GM12878 (cell line): Measurements from ENCODE around the gene MSI2. TPM values are rescaled to one million over a fixed set of nuclear protein-coding genes. Genes with fewer than 3 reads are reported as not detected.

Experiments
- CEBPB ChIP-seq, 2 experiments: fragments of 150-350 bp in 1 of 2; IDR thresholded peaks; 2 replicates each; pipeline ENCODE4 v1.6.1; 2012 to 2014; ENCODE audit warnings: low read depth in 2 of 2, low read length in 2 of 2, borderline replicate concordance in 1 of 2, inconsistent platforms in 1 of 2
- GATAD2B ChIP-seq: fragments of 450-650 bp; conservative IDR thresholded peaks from 2 replicates; pipeline ENCODE4 v1.6.1; 2017; ENCODE audit warnings: low read depth, mild to moderate bottlenecking, moderate library complexity
- MYB ChIP-seq: fragments of 150-350 bp; IDR thresholded peaks from 2 replicates; pipeline ENCODE4 v1.6.1; 2014; ENCODE audit warnings: mild to moderate bottlenecking, low read depth, low read length, borderline replicate concordance
- NFXL1 ChIP-seq: fragments of 450-650 bp; IDR thresholded peaks from 2 replicates; pipeline ENCODE4 v1.6.1; 2017; ENCODE audit warnings: antibody characterized with exemption, mild to moderate bottlenecking, borderline replicate concordance
- TBL1XR1 ChIP-seq: IDR thresholded peaks from 2 replicates; pipeline ENCODE4 v1.6.1; 2012; ENCODE audit warnings: low read depth, low read length, improper control_type of control experiment
- TCF12 ChIP-seq: IDR thresholded peaks from 2 replicates; pipeline ENCODE4 v1.6.1; 2011; ENCODE audit warnings: low read depth, mild to moderate bottlenecking, low read length
- ZNF24 ChIP-seq: fragments of 450-650 bp; IDR thresholded peaks from 2 replicates; pipeline ENCODE4 v1.6.1; 2017; ENCODE audit warnings: antibody characterized with exemption, mild to moderate bottlenecking
- polyA plus RNA-seq, 11 experiments: library from polyadenylated mRNA; depleted of rRNA in 4 of 11; unstranded in 6 of 11; stranded (reverse) in 5 of 11; fragments of >200 nt; fragmentation: Nextera tagmentation in 4 of 11; fragmentation: Illumina TruSeq in 1 of 11; extraction: Ambion mirVana in 4 of 11; extraction: Trizol in 1 of 11; gene quantifications; 1 replicate in 1 of 11; 2 replicates in 10 of 11; pipeline versions ENCODE4 v1.2.1 to v1.2.3, GENCODE V29; 2011 to 2016; ENCODE audit warnings: inconsistent platforms in 2 of 11, missing spikeins in 2 of 11, low read depth in 1 of 11
- total RNA-seq, 4 experiments: library from RNA; depleted of rRNA in 3 of 4; stranded (reverse); fragments of >200 nt in 3 of 4; fragmentation: Illumina TruSeq in 1 of 4; extraction: Trizol in 1 of 4; gene quantifications; 2 replicates each; pipeline versions ENCODE4 v1.2.1 to v1.2.3, GENCODE V29; 2013 to 2021
- TF ChIP-seq, protein P1 (sequence below): fragments of 450-650 bp; IDR thresholded peaks from 2 replicates; pipeline ENCODE4 v1.6.1; 2017; ENCODE audit warnings: mild to moderate bottlenecking, moderate library complexity
- TF ChIP-seq, protein P2 (sequence below): fragments of 450-650 bp; IDR thresholded peaks from 2 replicates; pipeline ENCODE4 v1.6.1; 2018; ENCODE audit warnings: borderline replicate concordance, mild to moderate bottlenecking; ENCODE audit not compliant: partially characterized antibody
- TF ChIP-seq, protein P3 (sequence below): IDR thresholded peaks from 2 replicates; pipeline ENCODE4 v1.6.1; 2012; ENCODE audit warnings: improper control_type of control experiment, low read depth, low read length; ENCODE audit not compliant: insufficient replicate concordance

Gene MSI2
- total and polyA plus RNA-seq, 10 of the 15 experiments (the other 5 are each of a cell fraction or from before 2014, with no cell fraction given) = 6.1 to 76.1 (median 42.0) TPM

DNA sequence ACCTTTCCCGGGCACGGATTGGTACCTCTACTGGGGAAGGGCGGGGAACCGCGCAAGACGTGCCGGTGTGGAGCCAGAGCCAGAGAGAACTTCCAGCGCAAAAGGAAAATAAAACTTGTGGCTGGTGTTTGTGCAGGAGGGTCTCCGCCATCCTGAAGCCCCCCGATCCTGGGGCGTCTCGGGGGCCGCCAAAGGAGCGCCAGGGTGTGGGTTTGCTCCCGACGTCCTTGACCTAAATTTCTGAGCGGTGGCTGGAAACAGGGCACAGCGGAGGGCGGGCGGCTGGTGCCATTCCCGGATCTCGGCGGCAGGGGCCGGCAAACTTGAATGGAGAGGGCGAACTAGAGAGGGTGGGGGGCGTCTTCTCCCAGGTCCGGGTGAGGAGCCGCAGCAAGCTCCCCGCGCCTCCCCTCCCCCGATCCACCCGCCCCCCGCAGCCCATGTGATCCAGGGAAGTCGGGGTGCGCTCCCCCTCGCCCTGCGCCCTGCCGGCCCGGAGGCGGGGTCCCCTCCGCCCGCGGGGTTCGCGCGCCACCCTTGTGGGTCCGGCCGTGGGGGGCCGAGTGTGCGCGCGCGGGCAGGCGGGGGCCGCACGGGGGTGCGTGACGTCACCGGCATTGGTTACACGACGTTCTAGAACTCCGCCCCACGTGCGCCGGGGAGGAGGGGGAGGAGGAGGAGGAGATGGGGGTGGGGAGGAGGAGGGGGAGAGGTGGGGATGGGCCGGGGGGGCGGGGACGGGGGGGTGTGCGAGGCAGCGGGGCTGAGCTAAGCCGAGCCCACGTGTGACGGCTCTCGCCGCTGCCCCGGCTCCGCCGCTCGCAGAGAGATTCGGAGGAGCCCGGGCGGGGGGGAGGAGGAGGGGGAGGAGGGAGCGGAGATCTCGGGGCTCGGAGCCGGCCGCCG is at the start of gene MSI2 (continued):
- TF ChIP-seq, protein P1, sequence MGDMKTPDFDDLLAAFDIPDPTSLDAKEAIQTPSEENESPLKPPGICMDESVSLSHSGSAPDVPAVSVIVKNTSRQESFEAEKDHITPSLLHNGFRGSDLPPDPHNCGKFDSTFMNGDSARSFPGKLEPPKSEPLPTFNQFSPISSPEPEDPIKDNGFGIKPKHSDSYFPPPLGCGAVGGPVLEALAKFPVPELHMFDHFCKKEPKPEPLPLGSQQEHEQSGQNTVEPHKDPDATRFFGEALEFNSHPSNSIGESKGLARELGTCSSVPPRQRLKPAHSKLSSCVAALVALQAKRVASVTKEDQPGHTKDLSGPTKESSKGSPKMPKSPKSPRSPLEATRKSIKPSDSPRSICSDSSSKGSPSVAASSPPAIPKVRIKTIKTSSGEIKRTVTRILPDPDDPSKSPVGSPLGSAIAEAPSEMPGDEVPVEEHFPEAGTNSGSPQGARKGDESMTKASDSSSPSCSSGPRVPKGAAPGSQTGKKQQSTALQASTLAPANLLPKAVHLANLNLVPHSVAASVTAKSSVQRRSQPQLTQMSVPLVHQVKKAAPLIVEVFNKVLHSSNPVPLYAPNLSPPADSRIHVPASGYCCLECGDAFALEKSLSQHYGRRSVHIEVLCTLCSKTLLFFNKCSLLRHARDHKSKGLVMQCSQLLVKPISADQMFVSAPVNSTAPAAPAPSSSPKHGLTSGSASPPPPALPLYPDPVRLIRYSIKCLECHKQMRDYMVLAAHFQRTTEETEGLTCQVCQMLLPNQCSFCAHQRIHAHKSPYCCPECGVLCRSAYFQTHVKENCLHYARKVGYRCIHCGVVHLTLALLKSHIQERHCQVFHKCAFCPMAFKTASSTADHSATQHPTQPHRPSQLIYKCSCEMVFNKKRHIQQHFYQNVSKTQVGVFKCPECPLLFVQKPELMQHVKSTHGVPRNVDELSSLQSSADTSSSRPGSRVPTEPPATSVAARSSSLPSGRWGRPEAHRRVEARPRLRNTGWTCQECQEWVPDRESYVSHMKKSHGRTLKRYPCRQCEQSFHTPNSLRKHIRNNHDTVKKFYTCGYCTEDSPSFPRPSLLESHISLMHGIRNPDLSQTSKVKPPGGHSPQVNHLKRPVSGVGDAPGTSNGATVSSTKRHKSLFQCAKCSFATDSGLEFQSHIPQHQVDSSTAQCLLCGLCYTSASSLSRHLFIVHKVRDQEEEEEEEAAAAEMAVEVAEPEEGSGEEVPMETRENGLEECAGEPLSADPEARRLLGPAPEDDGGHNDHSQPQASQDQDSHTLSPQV = 0 out of 2 replicates have a peak, but pooled peaks have one; percentile 29
- TF ChIP-seq GATAD2B = 0 out of 2 replicates have a peak, but pooled peaks have one; percentile 54
- 0 out of 2 replicates have a peak, but pooled peaks have one; percentile 24 for TF ChIP-seq NFXL1
- TF ChIP-seq ZNF24 = 0 out of 2 replicates have a peak, but pooled peaks have one; percentile 17
- no peak for TF ChIP-seq MYB
- 0 out of 2 replicates have a peak, but pooled peaks have one; percentile 12 for TF ChIP-seq TCF12
- no peak for TF ChIP-seq CEBPB (IDR thresholded peaks at IDR 0.05; ENCODE audit: borderline replicate concordance in 1 of 2, low read depth in 2 of 2, low read length in 2 of 2)
- TF ChIP-seq, protein P2, sequence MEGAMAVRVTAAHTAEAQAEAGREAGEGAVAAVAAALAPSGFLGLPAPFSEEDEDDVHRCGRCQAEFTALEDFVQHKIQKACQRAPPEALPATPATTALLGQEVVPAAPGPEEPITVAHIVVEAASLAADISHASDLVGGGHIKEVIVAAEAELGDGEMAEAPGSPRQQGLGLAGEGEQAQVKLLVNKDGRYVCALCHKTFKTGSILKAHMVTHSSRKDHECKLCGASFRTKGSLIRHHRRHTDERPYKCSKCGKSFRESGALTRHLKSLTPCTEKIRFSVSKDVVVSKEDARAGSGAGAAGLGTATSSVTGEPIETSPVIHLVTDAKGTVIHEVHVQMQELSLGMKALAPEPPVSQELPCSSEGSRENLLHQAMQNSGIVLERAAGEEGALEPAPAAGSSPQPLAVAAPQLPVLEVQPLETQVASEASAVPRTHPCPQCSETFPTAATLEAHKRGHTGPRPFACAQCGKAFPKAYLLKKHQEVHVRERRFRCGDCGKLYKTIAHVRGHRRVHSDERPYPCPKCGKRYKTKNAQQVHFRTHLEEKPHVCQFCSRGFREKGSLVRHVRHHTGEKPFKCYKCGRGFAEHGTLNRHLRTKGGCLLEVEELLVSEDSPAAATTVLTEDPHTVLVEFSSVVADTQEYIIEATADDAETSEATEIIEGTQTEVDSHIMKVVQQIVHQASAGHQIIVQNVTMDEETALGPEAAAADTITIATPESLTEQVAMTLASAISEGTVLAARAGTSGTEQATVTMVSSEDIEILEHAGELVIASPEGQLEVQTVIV = no peak
- TF ChIP-seq, protein P3, sequence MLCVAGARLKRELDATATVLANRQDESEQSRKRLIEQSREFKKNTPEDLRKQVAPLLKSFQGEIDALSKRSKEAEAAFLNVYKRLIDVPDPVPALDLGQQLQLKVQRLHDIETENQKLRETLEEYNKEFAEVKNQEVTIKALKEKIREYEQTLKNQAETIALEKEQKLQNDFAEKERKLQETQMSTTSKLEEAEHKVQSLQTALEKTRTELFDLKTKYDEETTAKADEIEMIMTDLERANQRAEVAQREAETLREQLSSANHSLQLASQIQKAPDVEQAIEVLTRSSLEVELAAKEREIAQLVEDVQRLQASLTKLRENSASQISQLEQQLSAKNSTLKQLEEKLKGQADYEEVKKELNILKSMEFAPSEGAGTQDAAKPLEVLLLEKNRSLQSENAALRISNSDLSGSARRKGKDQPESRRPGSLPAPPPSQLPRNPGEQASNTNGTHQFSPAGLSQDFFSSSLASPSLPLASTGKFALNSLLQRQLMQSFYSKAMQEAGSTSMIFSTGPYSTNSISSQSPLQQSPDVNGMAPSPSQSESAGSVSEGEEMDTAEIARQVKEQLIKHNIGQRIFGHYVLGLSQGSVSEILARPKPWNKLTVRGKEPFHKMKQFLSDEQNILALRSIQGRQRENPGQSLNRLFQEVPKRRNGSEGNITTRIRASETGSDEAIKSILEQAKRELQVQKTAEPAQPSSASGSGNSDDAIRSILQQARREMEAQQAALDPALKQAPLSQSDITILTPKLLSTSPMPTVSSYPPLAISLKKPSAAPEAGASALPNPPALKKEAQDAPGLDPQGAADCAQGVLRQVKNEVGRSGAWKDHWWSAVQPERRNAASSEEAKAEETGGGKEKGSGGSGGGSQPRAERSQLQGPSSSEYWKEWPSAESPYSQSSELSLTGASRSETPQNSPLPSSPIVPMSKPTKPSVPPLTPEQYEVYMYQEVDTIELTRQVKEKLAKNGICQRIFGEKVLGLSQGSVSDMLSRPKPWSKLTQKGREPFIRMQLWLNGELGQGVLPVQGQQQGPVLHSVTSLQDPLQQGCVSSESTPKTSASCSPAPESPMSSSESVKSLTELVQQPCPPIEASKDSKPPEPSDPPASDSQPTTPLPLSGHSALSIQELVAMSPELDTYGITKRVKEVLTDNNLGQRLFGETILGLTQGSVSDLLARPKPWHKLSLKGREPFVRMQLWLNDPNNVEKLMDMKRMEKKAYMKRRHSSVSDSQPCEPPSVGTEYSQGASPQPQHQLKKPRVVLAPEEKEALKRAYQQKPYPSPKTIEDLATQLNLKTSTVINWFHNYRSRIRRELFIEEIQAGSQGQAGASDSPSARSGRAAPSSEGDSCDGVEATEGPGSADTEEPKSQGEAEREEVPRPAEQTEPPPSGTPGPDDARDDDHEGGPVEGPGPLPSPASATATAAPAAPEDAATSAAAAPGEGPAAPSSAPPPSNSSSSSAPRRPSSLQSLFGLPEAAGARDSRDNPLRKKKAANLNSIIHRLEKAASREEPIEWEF = no peak
- TF ChIP-seq TBL1XR1 = no peak
